OCI-LY3 (cell line): Measurements from ENCODE around the gene TBX5.

Source experiments
- H2AFZ ChIP-seq: fragments of 200-600, 300-600 bp; shearing (Covaris generic); 2 replicates; pipeline ENCODE4 v1.6.0; 2014; ENCODE audit warnings: antibody characterized with exemption, low read depth, low read length
- H3K27ac ChIP-seq: fragments of 200-600, 300-600 bp; sonication (generic); 2 replicates; pipeline ENCODE4 v1.5.1; 2014; ENCODE audit warnings: mild to moderate bottlenecking, low read length, moderate library complexity, mixed read lengths
- H3K27me3 ChIP-seq: fragments of 200-600, 300-600 bp; sonication (generic); 2 replicates; pipeline ENCODE4 v1.6.1; 2014; ENCODE audit warnings: low read depth, low read length, mixed read lengths
- H3K36me3 ChIP-seq: fragments of 200-600, 300-600 bp; sonication (generic); replicated peaks from 2 replicates; pipeline ENCODE3; 2014; ENCODE audit warnings: low read depth, low read length, mixed read lengths
- H3K4me1 ChIP-seq: fragments of 300-600, 200-600 bp; sonication (generic); 2 replicates; pipeline ENCODE4 v1.6.1; 2014; ENCODE audit warnings: low read length, mixed read lengths
- H3K4me2 ChIP-seq: fragments of 200-600, 300-600 bp; sonication (generic); 2 replicates; pipeline ENCODE4 v1.6.1; 2014; ENCODE audit warnings: low read length, mixed read lengths
- H3K4me3 ChIP-seq: fragments of 300-600, 200-600 bp; sonication (generic); 2 replicates; pipeline ENCODE4 v1.5.1; 2014; ENCODE audit warnings: antibody characterized with exemption, mild to moderate bottlenecking, low read length, moderate library complexity
- H3K79me2 ChIP-seq: fragments of 300-600, 200-600 bp; shearing (Covaris generic); 2 replicates; pipeline ENCODE4 v1.6.1; 2014; ENCODE audit warnings: mild to moderate bottlenecking, low read length, mixed read lengths
- H3K9ac ChIP-seq: fragments of 300-600, 200-600 bp; shearing (Covaris generic); 2 replicates; pipeline ENCODE4 v1.6.0; 2014; ENCODE audit warnings: mild to moderate bottlenecking, low read length, moderate library complexity
- H3K9me3 ChIP-seq: fragments of 200-600, 300-600 bp; shearing (Covaris generic); 2 replicates; pipeline ENCODE4 v1.6.1; 2014; ENCODE audit warnings: low read length, mixed read lengths; ENCODE audit not compliant: insufficient read depth
- H4K20me1 ChIP-seq: fragments of 200-600, 300-600 bp; sonication (generic); 2 replicates; pipeline ENCODE4 v1.6.1; 2016; ENCODE audit warnings: low read length, mixed read lengths; ENCODE audit not compliant: insufficient read depth
- CTCF ChIP-seq: fragments of 200-600, 300-600 bp; sonication (generic); IDR thresholded peaks from 2 replicates; pipeline ENCODE4 v1.5.1; 2014; ENCODE audit warnings: antibody characterized with exemption, low read length, low read depth
- EZH2phosphoT487 ChIP-seq: fragments of 200-600 bp; shearing (Covaris generic); IDR thresholded peaks from 2 replicates; pipeline ENCODE4 v1.6.1; 2018; ENCODE audit warnings: antibody characterized with exemption, mixed run types, low read depth

The TBX5 gene

GRCh38 chr12:114397978-114398881, 7.7 kb downstream of the TBX5 start:
- no peaks in the 10 kb centered on the region for H4K20me1 ChIP-seq
- no peaks in the 10 kb centered on the region for H3K4me1 ChIP-seq
- TF ChIP-seq CTCF (no peak), EZH2phosphoT487 (no peak)
- H3K79me2 ChIP-seq = no peaks in the 10 kb centered on the region
- H3K4me2 ChIP-seq = no peak overlapping the region
- H3K9ac ChIP-seq = no peak overlapping the region
- no peaks in the 10 kb centered on the region for H3K9me3 ChIP-seq
- no peak overlapping the region for H3K27ac ChIP-seq
- H3K4me3 ChIP-seq = no peak overlapping the region
- no peak overlapping the region for H2AFZ ChIP-seq
- no peaks in the 10 kb centered on the region for H3K27me3 ChIP-seq
- no peaks in the 10 kb centered on the region for H3K36me3 ChIP-seq

- Histone ChIP-seq H3K27ac (no peak overlapping the region), H3K4me1 (no peaks in the 10 kb centered on the region), H2AFZ (no peak overlapping the region), H3K4me2 (no peak overlapping the region), H3K9ac (no peak overlapping the region), H3K36me3 (no peaks in the 10 kb centered on the region), H4K20me1 (no peaks in the 10 kb centered on the region), H3K4me3 (no peak overlapping the region), H3K27me3 (no peaks in the 10 kb centered on the region), H3K9me3 (no peaks in the 10 kb centered on the region), H3K79me2 (no peaks in the 10 kb centered on the region)
- TF ChIP-seq EZH2phosphoT487 (no peak), CTCF (no peak)
Observed at GRCh38 chr12:114396869-114397719, 8.8 kb downstream of the TBX5 start.

GRCh38 chr12:114396153-114396868, 9.6 kb downstream of the TBX5 start:
- Histone ChIP-seq H2AFZ (no peak overlapping the region), H3K27me3 (no peaks in the 10 kb centered on the region), H3K27ac (no peak overlapping the region), H3K4me2 (no peak overlapping the region), H4K20me1 (no peaks in the 10 kb centered on the region), H3K36me3 (no peaks in the 10 kb centered on the region), H3K9me3 (no peaks in the 10 kb centered on the region), H3K4me3 (no peak overlapping the region), H3K9ac (no peak overlapping the region), H3K79me2 (no peaks in the 10 kb centered on the region), H3K4me1 (no peaks in the 10 kb centered on the region)
- TF ChIP-seq EZH2phosphoT487 (no peak), CTCF (no peak)

GRCh38 chr12:114395755-114396152, 10.2 kb downstream of the TBX5 start:
- Histone ChIP-seq H3K9ac (no peak overlapping the region), H3K27ac (no peak overlapping the region), H3K4me1 (no peaks in the 10 kb centered on the region), H3K9me3 (no peaks in the 10 kb centered on the region), H3K36me3 (no peaks in the 10 kb centered on the region), H4K20me1 (no peaks in the 10 kb centered on the region), H3K4me3 (no peak overlapping the region), H3K4me2 (no peak overlapping the region), H3K27me3 (no peaks in the 10 kb centered on the region), H2AFZ (no peak overlapping the region), H3K79me2 (no peaks in the 10 kb centered on the region)
- TF ChIP-seq EZH2phosphoT487 (no peak), CTCF (no peak)
